OCI-LY3 (cell line): Measurements from ENCODE around the gene RAP1GDS1.

Source experiments
- EZH2phosphoT487 ChIP-seq: fragments of 200-600 bp; shearing (Covaris generic); IDR thresholded peaks from 2 replicates; pipeline ENCODE4 v1.6.1; 2018; ENCODE audit warnings: antibody characterized with exemption, mixed run types, low read depth
- TF ChIP-seq, protein P1 (sequence below): fragments of 200-600, 300-600 bp; sonication (generic); IDR thresholded peaks from 2 replicates; pipeline ENCODE4 v1.5.1; 2014; ENCODE audit warnings: antibody characterized with exemption, low read length, low read depth

DNA sequence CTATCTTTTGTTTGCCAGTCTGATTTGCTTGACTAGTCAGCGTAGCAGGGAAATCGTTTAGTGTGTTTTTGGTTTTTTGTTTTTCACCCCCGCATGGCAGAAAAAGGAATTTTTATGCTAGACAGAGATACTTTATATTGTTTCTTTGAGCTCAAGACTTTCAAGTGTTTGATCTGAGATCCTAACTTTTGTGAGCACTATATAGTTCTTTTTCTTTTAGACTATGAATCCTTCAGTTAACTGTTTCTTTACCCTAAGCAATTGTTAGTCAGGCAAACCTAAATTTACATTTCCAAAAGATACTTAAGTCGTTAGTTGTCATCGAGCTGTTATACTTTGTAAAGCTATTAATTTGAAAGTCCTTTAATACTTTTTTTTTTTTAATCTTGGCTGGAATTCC lies 73.3 kb downstream of the RAP1GDS1 start:
- TF ChIP-seq, protein P1, sequence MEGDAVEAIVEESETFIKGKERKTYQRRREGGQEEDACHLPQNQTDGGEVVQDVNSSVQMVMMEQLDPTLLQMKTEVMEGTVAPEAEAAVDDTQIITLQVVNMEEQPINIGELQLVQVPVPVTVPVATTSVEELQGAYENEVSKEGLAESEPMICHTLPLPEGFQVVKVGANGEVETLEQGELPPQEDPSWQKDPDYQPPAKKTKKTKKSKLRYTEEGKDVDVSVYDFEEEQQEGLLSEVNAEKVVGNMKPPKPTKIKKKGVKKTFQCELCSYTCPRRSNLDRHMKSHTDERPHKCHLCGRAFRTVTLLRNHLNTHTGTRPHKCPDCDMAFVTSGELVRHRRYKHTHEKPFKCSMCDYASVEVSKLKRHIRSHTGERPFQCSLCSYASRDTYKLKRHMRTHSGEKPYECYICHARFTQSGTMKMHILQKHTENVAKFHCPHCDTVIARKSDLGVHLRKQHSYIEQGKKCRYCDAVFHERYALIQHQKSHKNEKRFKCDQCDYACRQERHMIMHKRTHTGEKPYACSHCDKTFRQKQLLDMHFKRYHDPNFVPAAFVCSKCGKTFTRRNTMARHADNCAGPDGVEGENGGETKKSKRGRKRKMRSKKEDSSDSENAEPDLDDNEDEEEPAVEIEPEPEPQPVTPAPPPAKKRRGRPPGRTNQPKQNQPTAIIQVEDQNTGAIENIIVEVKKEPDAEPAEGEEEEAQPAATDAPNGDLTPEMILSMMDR: no peak
- no peak for TF ChIP-seq EZH2phosphoT487
